Body of pancreas (tissue), 4 donors: ENCODE data around the gene TBC1D7.

Experiments
- CTCF ChIP-seq, 7 experiments: fragments of 450-650 bp in 4 of 7; fragments of 200-600 bp in 3 of 7; sonication (generic) in 3 of 7; IDR thresholded peaks; one replicate each; pipeline ENCODE4 v1.5.1; 2016 to 2019; ENCODE audit warnings: antibody characterized with exemption in 7 of 7
- POLR2A ChIP-seq, 3 donors: fragments of 450-650 bp; IDR thresholded peaks; one replicate each; pipeline ENCODE4 v1.6.1; 2016; ENCODE audit warnings: antibody characterized with exemption in 3 of 3, mild to moderate bottlenecking in 2 of 3

- TF ChIP-seq CTCF (IDR thresholded peaks at IDR 0.05) (no peak), POLR2A (IDR thresholded peaks at IDR 0.05) (no peak)
Observed at GRCh38 chr6:13358511-13358910, 30.2 kb upstream of the TBC1D7 start.
